Retina (tissue), 1 donor: Measurements from ENCODE around the gene BSCL2.
"Not testable (repeated sequence)": the region's sequence is repeated elsewhere in the genome, so short reads cannot be mapped to it uniquely, and the experiment has no call there.

Experiments
- DNase-seq: peaks from one replicate; pipeline ENCODE4 v3.0.0-alpha.2; 2016

The BSCL2 gene

DNA sequence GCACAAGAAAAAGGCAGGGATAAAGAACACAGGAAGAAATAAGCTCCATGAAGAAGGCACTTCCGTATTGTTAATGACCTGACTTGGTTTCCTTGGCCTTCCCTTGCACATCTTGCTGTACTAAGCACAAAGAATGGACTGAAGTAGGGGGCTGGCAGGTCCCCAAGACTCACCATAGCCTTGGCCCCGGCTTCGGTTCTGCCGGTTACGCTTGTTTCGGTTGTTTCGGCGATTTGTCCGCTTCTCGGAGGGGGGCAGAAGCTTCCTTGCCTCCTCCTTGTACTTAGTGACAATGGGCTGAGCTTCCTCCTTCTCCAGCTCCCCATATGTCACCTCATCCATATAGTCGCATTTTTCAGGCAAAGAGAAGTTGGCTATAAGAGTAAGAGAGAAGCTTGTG, 9.6 kb upstream of the BSCL2 start:
- DNase-seq = no peak

DNA sequence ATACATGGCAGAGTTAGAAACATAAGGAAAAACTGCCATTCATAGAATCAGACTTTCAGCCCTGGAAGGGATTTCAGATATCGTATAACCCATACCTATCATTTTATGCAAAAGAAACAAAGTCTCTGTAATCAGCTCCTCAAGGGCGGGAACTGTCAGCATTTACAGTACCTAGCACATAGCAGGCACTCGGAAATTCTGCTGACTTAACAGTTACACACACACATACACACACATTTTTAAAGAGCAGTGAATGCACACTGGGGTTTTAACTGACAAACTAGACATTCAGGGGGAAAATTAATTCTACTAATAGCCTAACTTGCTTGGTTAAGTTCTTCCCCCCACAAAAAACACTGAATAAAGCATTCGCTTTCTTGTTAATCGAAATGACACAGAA, 9.0 kb upstream of the BSCL2 start:
- no peak for DNase-seq

DNA sequence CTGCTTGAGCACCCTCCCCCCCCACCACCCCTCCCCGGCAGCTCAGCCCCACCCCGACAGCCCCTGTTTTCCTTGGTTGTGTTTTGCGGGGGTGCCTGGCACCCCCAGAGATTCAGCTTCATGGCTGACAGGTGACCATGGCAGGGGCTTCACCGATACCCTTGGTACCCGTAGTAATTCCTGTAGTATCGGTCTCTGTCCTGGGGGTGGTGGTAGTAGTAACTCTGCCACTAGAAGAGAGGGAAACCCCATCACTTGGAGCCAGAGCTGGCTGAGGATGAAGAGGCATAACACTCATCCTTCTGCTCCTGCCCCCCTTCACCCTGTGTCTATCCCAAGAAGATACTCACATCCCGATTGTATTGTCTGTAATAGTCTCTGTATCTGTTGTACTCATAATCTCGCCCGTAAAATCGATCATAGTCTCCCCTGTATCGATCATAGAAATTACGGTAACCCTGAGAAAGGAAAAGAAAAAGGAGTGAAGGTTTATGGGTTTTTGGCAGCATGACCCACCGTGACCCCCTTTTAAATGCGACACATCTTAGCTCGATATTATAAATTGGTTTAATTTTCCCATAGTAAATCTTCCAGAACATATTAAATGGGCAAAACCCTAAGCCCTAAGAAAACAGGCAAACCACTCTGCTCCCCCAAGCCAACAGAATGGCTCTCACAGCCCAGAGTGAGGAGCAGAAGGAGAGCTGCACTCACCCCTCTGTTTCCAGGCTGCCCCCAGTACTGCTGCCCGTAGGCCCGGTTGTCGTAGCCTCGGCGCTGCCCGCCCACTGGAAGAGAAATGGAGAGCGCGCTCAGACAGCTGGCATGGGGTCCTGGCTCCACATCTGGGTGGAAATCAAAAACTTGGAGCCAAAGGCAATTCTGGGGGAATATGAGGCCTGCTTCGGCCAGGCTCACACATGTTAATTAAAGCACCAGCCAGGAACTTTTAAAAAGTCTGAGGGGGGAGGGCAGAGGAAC, 8.2 kb upstream of the BSCL2 start:
- no peak for DNase-seq

DNA sequence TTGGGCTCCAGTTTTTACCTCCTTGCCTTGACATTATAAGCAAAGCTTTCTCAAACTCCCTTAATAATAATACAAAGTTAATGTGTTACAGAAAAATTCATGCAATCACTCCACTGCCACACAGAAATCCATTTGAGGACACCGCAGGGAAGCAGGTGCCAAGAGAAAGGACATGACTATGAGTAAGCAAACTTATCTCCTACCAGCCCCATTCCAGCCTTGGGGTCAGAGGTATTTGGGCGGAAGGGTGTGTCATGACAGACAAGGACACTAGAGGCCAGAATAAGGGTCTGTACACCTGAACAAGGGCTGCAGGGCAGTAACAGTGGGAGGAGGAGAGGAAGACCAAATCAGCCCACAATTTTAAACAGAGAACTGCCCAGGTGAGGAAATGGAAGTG, 6.1 kb upstream of the BSCL2 start:
- no peak for DNase-seq

DNA sequence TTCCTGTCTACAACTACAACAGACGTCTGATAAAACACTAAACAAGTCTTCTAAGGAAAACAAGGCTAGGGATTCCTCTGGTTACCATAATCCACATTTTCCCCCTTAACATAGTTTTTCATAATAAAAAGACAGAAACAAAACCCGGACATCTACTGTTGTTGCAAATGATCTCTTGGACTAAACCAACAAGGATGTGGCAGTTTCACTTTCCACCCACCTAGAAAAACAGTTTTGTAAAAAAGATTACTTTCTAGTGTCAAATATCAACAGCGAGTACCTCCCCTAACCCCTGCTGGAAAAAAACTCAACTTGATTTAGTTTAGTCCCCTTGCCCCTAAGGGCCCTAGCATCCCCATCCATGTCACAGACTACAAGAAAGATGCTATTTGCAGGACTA, 5.6 kb upstream of the BSCL2 start:
- DNase-seq = no peak

DNA sequence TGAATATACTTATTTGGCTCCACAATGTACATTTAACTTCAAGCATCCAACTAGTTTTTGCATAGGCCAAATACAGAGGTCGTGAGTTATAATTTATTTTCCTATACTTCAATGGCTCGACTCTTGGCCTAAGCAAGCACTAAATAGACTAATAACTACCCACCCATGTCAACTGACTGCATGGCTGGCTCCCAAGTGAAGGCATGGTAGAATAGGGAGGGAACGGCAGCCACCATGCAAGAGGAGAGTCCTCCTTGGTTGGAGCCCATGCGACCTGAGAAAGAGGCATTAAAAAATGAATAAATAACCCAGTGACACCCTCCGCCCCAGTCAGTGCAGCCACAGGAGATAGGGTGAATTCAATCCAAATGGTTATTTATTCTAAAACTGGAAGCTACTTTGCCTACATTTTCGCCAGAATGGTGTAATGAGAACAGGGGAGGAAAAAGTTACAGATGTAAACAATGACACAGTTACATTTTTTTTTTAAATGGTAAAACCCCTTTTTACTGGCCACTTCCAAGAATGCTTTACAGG, 5.1 kb upstream of the BSCL2 start:
- no peak for DNase-seq

DNA sequence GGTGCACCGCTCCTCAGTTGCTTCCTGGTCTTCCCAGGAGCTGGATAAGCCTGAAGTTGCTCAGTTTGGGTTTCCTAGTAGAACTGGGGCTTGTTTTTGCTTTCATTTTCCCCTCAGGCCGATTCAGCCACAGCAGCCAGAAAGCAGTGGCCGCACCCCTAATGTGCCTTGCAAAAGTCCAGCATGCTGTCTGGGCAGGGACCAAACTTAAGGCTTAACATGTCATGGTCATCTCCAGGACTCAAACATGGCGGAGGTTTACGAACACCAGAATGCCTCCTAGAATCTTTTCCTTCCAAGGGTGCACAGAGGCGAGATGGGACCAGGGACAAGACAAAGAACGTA, 2.7 kb upstream of the BSCL2 start:
- no peak for DNase-seq

DNA sequence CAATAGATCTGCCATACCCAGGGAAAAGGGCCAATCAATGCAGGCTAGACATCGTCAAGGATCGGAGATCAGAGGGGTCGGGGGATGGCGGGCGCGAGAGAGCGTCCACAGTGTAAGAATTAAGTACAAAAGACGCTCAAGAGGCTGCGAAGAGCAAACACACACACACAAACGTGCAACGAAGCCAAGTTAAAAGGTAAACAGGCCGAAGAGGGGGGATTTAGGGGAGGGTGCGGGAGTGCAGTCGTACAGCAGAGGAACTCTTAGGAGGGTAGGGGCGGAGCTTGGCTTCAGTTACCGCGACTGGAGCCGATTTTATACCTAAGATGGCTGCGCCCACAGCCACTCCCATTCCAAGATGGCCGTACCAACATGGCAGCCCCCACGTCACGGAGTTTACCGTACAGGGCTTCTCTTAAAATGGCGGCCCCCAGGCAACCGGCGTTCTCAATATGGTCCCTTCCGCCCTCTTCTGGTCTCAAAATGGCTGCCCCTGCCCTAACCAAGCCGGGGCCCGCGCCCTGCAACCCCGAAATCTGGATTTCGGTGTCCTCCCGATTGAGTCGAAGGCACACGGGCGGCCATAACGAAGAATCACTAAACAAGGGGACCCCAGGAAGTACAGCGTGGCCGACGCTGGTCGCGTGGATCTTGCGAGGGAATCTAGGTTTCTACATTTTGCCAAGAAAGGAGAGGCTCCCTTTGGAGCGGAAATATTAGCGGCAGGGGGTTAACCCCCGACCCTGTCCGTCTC, 2.2 kb upstream of the BSCL2 start:
- DNase-seq = peak; percentile 95

DNA sequence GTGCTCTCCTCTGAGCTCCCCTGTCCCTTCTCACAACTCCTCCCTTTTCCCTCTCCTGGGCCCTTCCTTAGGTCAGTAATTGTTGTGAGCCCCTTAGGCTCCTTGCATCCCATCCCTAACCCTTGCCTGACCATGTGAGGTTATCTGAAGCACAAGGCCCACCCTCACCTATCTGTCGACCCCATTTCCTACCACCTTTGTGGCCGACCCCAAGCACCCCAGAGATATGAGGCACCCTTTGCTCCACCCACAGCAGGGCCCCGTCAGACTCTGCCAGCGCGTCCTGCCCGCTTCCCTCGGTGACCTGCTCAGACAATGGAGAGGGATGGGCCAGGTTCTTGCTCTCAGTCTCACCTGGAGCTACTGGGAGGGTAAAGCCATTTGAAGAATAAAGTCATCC, 1.6 kb upstream of the BSCL2 start:
- peak; percentile 21 for DNase-seq

DNA sequence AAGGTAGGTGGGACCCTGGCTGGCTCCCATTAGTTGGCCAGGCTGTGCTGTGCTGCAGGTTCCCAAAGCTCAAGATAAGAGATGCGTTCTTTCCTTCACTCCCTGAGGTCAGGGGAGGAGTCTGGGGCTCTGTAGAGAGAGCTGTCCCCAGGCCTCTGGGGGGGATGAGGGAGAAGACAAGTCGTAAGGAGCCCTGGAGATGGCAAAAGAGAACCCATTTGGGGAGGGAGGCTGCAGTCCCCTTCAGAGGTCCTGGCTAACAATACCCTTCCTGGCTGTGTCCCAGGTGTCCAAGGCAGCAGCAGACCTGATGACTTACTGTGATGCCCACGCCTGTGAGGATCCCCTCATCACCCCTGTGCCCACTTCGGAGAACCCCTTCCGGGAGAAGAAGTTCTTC, 1.2 kb upstream of the BSCL2 start:
- DNase-seq = no peak

DNA sequence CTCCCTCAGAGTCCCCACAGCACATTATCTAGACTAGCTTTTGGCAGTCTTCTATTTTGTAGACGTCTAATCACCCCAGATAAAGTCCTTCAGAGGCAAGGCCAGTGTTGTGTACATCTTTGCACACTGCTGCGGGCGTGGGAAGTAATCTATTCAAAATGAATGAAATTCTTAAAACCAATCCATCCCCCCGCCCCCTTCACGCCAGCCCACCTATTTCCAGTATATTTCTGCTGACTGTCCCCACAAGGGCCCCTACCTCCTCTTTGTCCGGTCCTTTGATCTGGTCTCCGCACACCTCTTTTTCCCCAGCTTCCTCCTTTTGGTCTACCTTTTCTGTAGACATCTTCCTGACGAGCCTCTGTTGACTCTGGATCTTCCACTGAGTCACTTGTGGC, 375 bp downstream of the BSCL2 start:
- no peak for DNase-seq

DNA sequence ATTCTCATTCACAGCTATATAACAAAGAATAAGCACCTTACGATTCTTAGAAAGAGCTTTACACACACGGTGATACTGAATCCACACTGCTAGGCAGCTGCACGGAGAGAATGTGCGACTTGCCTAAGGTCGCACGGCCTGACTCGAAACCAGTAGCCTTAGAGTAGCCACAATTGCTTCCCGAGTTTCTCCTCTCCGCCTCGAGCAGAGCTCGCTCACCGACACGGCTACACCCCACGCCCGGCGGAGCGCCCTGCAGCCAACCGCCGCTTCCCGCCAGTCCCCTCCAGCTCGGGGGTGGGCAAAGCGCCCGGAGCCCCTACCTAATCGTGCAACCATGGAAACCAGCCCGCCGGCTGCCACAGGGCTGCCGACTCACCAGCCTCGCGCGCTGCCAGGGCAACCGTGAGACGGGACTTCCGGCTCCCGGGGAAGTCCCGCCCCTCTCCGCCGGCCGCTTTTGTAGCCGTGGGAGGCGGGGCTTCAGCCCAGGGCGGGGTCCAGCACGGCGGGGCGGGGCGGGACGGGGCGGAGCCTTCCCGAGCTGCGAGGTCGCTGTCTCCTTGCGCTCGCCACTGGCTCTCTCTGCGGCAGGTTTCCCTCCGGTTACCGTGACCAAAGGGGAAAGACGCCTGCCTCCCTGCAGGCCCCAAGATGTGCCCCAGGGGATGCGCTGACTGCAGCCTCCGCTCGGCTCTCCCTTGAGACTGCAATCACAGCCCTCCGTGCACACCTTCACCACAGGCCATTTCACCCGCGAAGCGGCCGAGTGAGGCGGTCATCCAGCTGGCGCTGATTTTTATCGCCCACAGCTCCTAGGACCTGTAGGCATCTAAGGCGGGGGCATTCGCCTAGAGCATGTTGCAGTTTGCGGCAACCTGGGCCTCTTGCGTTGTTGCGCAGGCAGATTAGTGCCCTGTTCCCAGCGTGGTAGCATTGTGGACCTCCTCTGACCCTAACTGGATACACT, 1.1 kb downstream of the BSCL2 start:
- DNase-seq = peak; percentile 96

DNA sequence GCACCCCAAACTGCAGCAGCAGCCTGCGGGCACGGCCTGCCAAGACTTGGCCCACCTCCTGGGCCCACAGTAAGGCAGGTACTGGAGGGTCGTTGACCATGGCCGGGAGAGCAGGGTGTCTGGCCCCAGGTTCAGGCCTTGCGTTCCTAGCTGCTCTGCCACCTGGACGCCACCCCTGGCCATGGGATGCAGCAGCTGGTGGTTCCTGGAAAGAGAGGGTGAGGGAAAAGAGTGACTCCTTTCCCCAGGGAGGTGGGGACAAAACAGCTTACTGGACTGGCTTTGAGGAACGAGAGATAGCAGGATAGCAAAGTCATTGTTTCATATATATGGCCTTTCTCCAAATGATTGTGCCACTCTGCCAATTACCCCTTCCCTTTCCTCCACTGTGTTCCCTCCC, 1.8 kb downstream of the BSCL2 start:
- no peak for DNase-seq

DNA sequence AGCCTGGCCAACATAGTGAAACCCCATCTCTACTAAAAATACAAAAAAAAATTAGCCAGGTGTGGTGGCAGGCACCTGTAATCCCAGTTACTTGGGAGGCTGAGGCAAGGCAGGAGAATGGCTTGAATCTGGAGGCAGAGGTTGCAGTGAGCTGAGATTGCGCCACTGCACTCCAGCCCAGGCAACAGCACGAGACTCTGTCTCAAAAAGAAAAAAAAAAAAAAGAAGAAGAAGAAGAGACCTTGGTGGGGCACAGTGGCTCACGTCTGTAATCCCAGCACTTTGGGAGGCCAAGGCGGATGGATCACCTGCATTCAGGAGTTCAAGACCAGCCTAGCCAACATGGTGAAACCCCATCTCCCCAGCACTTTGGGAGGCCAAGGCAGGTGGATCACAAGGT, 3.3 kb downstream of the BSCL2 start:
- not testable (repeated sequence) for DNase-seq

DNA sequence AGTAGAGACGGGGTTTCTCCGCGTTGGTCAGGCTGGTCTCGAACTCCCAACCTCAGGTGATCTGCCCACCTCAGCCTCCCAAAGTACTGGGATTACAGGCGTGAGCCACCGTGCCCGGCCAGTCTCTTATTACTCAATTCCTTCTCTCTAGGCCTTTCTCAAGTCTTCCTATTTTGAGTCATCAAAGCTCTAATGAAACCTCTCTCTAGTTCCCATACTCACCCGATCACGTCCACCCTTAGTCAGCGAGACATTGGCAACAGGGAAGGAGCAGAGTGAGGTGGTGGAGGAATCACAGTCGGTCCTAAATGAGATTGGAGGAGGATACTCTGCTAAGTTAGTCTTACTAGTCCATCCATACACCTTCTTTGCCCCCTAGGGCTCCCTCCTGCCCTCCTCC, 5.0 kb downstream of the BSCL2 start:
- no peak for DNase-seq

DNA sequence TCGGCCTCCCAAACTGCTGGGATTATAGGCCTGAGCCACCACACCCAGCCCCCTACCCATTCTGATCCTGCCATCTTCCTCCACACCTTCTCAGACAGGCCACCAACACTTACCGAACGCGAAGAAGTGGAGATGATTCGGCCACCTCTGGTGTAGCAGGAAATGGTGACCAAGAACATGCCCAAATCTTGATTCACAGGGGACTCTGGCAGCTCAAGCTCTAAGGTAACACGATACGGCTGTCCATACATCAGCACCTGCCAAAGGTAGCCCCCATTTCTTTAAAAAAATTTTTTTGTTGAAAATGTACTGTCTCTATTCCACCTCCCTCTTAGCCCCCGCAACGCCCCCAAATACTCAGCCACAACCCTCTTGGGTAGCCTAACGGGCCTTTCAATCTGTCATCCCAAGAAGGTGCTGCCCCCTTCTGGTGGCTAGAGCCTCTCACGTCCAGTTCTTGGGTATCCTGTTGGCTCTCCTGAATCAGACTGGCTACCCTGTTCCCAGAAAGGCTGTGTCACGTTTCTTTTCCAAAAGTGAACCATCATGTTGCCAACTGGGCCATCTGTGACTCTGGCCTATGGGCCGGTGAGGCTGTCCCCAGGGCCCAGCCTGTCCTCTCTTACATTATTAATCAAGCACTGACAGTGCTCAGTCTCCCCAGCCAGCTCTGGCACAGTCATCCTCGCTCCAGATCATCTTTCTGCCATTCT, 12.6 kb downstream of the BSCL2 start:
- DNase-seq = peak; percentile 74

DNA sequence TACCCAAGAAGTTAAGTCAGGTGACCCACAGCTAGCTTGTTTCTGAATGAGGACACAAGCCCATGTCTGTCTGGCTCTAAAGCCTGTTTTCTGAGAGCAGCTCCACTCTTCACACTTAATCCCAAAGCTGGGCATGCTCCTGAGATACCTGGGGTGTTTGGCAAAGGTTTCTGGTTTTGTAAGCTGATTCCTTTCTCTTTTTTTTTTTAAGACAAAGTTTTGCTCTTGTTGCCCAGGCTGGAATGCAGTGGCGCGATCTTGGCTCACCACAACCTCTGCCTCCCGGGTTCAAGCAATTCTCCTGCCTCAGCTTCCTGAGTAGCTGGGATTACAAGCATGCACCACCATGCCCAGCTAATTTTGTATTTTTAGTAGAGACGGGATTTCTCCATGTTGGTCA, 13.6 kb downstream of the BSCL2 start:
- not testable (repeated sequence) for DNase-seq

DNA sequence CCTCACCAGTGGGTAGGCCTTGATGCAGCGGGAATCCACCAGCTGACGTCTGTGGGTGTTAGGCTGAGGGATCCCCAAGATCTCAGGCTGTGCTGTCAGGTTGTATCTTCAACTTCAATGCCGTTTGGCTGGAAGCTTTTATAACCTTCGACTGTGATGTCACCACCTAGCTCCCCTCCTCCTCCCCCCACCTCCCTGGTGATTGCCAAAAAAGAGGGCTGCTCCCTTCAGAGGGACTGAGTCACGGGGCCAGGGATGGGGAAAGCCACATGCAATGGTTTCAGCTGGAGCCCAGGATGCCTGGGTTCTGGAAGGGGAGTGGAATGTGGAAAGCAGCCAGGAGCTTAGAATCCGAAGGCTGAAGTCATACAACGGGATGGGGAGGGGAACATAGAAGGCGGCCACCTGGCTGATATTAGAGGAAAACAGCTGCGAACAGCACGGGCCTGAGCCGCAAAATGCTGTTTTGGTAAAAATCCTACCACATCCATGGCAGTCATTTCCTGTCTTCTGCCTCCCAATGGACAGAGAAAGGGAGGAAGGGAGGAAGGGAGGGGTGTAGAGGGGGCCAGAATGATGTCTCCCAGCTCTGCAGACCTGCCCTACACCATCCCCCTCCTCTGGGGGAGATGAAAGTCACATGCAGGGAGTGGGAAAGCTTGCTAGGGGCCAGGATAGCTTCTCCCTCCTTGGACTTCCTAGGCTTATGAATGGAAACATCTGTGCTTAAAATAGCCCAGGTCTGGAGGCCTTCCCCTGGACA, 17.6 kb downstream of the BSCL2 start, which contains the start of gene LRRN4CL:
LRRN4CL (minus strand) TSS at position 110 of the 763 bp plus-strand sequence. CDS start 1,022 bp downstream, outside the sequence.
- no peak for DNase-seq

DNA sequence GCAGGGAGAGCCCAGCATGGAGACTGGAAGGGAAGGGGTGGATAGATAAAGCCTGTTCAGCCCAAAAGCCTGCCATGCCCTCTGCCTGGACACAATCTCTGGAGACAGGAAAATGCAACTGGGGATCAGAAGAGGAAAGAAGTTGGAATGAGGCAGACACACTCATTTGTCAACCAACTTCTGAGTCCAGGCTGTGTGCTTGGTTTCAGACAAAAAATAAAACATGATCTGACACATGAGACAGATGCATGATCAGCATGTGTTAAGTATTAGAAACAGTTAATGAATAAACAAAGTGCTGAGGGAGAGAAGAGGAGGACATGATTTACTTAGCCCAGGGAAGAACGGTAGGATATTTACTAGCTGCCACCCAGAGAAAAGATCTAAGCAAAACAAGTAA, 18.7 kb downstream of the BSCL2 start:
- no peak for DNase-seq

DNA sequence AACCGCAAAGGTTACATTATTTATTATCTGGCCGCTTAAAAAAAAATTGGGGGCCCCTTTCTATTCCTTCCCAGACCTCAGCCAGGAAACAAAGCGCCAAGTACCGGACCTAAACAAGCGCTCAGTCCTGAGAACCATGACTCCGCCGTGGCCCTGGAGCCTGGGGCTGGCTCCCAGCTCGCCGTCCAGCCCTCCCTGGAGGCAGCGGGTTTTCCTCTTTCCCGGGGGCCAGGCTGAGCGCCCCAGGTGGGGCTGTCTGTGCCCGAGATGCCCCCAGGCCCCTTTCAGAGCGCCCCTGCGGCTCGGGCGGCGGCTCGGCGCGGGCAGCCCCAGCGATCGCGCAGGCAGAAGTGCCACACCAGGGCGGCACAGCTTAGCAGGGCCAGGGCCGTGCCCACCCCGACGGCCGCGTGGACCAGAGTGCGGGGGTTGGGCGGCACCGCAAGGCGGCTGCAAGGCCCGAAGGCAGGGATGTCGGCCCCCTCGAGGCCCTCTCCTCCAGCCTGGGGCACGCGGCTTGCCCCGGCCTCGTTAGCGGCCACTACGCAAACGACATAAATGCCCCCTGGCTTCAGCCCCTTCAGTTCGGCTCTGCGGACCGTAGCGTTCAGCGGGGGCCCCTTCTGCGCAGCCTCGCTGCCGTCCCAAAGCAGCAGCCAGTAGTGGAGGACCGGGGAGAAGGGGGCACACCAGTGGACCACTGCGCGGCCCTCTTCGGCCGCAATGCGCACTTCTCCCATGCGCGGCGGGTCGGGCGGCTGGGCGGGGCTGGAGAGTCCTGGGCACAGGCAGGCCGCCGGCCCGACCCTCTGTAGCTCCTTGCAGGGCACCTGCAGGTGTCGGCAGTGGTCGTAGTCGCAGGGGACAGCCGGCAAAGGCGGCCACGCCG, 19.5 kb downstream of the BSCL2 start:
- DNase-seq = peak; percentile 76
